CD4-positive, alpha-beta T cell treated with Interleukin-1 beta for 1 hour (primary cell): Measurements from ENCODE around the gene HK1.
"Not testable (repeated sequence)": the region's sequence is repeated elsewhere in the genome, so short reads cannot be mapped to it uniquely, and the experiment has no call there.

ENCODE experiments used
- DNase-seq, 2 donors: peaks; one replicate each; pipeline ENCODE4 v3.0.0-alpha.2; 2020 to 2022

The HK1 gene

GRCh38 chr10:69434169-69434568, 155.9 kb downstream of the HK1 start:
- DNase-seq: no peak

- DNase-seq: no peak
Observed at GRCh38 chr10:69434926-69435325, 156.6 kb downstream of the HK1 start.

GRCh38 chr10:69435966-69436520, 157.7 kb downstream of the HK1 start:
- DNase-seq: no peak

GRCh38 chr10:69437321-69438259, 159.3 kb downstream of the HK1 start:
- DNase-seq: no peak

GRCh38 chr10:69438536-69439349, 160.4 kb downstream of the HK1 start:
- no peak for DNase-seq

- DNase-seq: no peak
Observed at GRCh38 chr10:69439350-69439739, 161.0 kb downstream of the HK1 start.

GRCh38 chr10:69439813-69440506, 161.7 kb downstream of the HK1 start:
- peak in 1 of 2 donors; percentile 26 for DNase-seq

GRCh38 chr10:69443354-69443753, 165.1 kb downstream of the HK1 start:
- no peak for DNase-seq

GRCh38 chr10:69445041-69445440, 166.7 kb downstream of the HK1 start:
- no peak for DNase-seq

- DNase-seq: no peak
Observed at GRCh38 chr10:69446229-69446628, 167.9 kb downstream of the HK1 start.

GRCh38 chr10:69446650-69447151, 168.4 kb downstream of the HK1 start:
- DNase-seq: no peak

GRCh38 chr10:69449841-69450240, 171.5 kb downstream of the HK1 start:
- peak; percentile 22 to 60 for DNase-seq

- not testable (repeated sequence) for DNase-seq
Observed at GRCh38 chr10:69450395-69450794, 172.1 kb downstream of the HK1 start.

- peak; percentile 80 to 86 for DNase-seq
Observed at GRCh38 chr10:69451209-69451783, 173.0 kb downstream of the HK1 start, which contains the start of gene TSPAN15. Gene TSPAN15, plus strand, starts transcription at chr10:69451465. Its CDS starts 130 bp downstream, at chr10:69451595.
